K562 (cell line): ENCODE data around the gene HSD11B1. TPM values are rescaled to one million over a fixed set of nuclear protein-coding genes. Genes with fewer than 3 reads are reported as not detected.

Experiments
- ARID1B ChIP-seq: fragments of 450-650 bp; IDR thresholded peaks from 2 replicates; pipeline ENCODE4 v1.6.1; 2016; ENCODE audit warnings: antibody characterized with exemption, mild to moderate bottlenecking, inconsistent platforms
- CHD1 ChIP-seq: fragments of 200-600 bp; sonication (generic); IDR thresholded peaks from one replicate; pipeline ENCODE4 v1.6.1; 2012; ENCODE audit warnings: mild to moderate bottlenecking, moderate library complexity, low read length, inconsistent platforms
- CXXC5 ChIP-seq: fragments of 250-450 bp; sonication (Bioruptor Pico); IDR thresholded peaks from 2 replicates; pipeline ENCODE4 v1.8.0; 2022; ENCODE audit warnings: inconsistent platforms, mild to moderate bottlenecking, moderate library complexity
- DACH1 ChIP-seq: fragments of 450-650 bp; IDR thresholded peaks from 2 replicates; pipeline ENCODE4 v1.6.1; 2018; ENCODE audit not compliant: partially characterized antibody
- DDX20 ChIP-seq: fragments of 450-650 bp; IDR thresholded peaks from 2 replicates; pipeline ENCODE4 v1.6.1; 2016; ENCODE audit warnings: missing genetic modification characterization, low read depth, mild to moderate bottlenecking, missing compliant biosample characterization, moderate library complexity
- ID3 ChIP-seq, 2 experiments: fragments of 250-450 bp in 1 of 2; fragments of 450-650 bp in 1 of 2; sonication (Bioruptor Pico) in 1 of 2; IDR thresholded peaks; 2 replicates each; pipeline versions ENCODE4 v1.6.1 to v1.8.0; 2016 to 2021; ENCODE audit warnings: mild to moderate bottlenecking in 2 of 2, moderate library complexity in 2 of 2, missing compliant biosample characterization in 1 of 2, missing genetic modification characterization in 1 of 2
- NFRKB ChIP-seq: fragments of 450-650 bp; IDR thresholded peaks from 2 replicates; pipeline ENCODE4 v1.6.1; 2016; ENCODE audit warnings: low read depth
- NRF1 ChIP-seq, 2 experiments: fragments of 450-650 bp; IDR thresholded peaks in 1 of 2; conservative IDR thresholded peaks in 1 of 2; 2 replicates each; pipeline ENCODE4 v1.6.1; 2014; ENCODE audit warnings: mild to moderate bottlenecking in 2 of 2
- POLR2B ChIP-seq: fragments of 450-650 bp; IDR thresholded peaks from 2 replicates; pipeline ENCODE4 v1.6.1; 2018; ENCODE audit warnings: low read depth; ENCODE audit not compliant: partially characterized antibody
- SIRT6 ChIP-seq: IDR thresholded peaks from one replicate; pipeline ENCODE4 v1.6.1; 2012; ENCODE audit warnings: low read depth, mild to moderate bottlenecking, control low read depth, inconsistent platforms, low read length, moderate library complexity
- SNIP1 ChIP-seq: fragments of 450-650 bp; IDR thresholded peaks from 2 replicates; pipeline ENCODE4 v1.7.1; 2017; ENCODE audit warnings: low read depth, mild to moderate bottlenecking
- SNRNP70 ChIP-seq: fragments of 200-400 bp; formaldehyde crosslinking; optimal IDR thresholded peaks from 2 replicates; pipeline ENCODE3; 2017; ENCODE audit warnings: low read depth, low read length
- STAT5A ChIP-seq: IDR thresholded peaks from 2 replicates; pipeline ENCODE4 v1.6.1; 2012; ENCODE audit warnings: low read length, inconsistent platforms, borderline replicate concordance
- TCF15 ChIP-seq: fragments of 250-450 bp; sonication (Bioruptor Pico); IDR thresholded peaks from 2 replicates; pipeline ENCODE4 v1.8.0; 2022; ENCODE audit warnings: moderate library complexity, mild to moderate bottlenecking, inconsistent platforms
- TCF7L2 ChIP-seq: fragments of 150-350 bp; IDR thresholded peaks from 2 replicates; pipeline ENCODE4 v1.6.1; 2016; ENCODE audit warnings: low read depth, mild to moderate bottlenecking, low read length, moderate library complexity
- TCFL5 ChIP-seq: fragments of 250-450 bp; sonication (Bioruptor Pico); conservative IDR thresholded peaks from 2 replicates; pipeline ENCODE4 v1.6.1; 2021; ENCODE audit warnings: mild to moderate bottlenecking, moderate library complexity, matching md5 sums
- TFAP4 ChIP-seq: sonication (generic); formaldehyde crosslinking; IDR thresholded peaks from 2 replicates; pipeline ENCODE4 v1.8.0; 2022; ENCODE audit warnings: missing genetic modification reagents, mild to moderate bottlenecking, moderate library complexity, borderline replicate concordance
- TOE1 ChIP-seq, 2 experiments: fragments of 450-650 bp in 1 of 2; sonication (generic) in 1 of 2; formaldehyde crosslinking in 1 of 2; IDR thresholded peaks; 2 replicates each; pipeline versions ENCODE4 v1.7.1 to v1.8.0; 2016 to 2022; ENCODE audit warnings: borderline replicate concordance in 2 of 2, mild to moderate bottlenecking in 2 of 2, antibody characterized with exemption in 1 of 2, inconsistent platforms in 1 of 2, low read depth in 1 of 2, missing genetic modification reagents in 1 of 2, moderate library complexity in 1 of 2
- ZFP91 ChIP-seq: sonication (generic); formaldehyde crosslinking; IDR thresholded peaks from 2 replicates; pipeline ENCODE4 v1.8.0; 2022; ENCODE audit warnings: mild to moderate bottlenecking, missing genetic modification reagents
- ZNF143 ChIP-seq: sonication (generic); formaldehyde crosslinking; IDR thresholded peaks from 2 replicates; pipeline ENCODE4 v1.9.0; 2022; ENCODE audit warnings: mild to moderate bottlenecking, missing genetic modification reagents
- ZNF165 ChIP-seq: fragments of 250-450 bp; sonication (Bioruptor Pico); IDR thresholded peaks from 2 replicates; pipeline ENCODE4 v1.4.0; 2020; ENCODE audit warnings: borderline replicate concordance
- ZNF253 ChIP-seq: fragments of 250-450 bp; sonication (Bioruptor Pico); conservative IDR thresholded peaks from 2 replicates; pipeline ENCODE4 v1.6.1; 2021; ENCODE audit warnings: mild to moderate bottlenecking
- ZNF316 ChIP-seq: fragments of 450-650 bp; IDR thresholded peaks from 2 replicates; pipeline ENCODE4 v1.6.1; 2016
- ZNF551 ChIP-seq: fragments of 250-450 bp; sonication (Bioruptor Pico); IDR thresholded peaks from 2 replicates; pipeline ENCODE4 v1.5.0; 2021; ENCODE audit warnings: mild to moderate bottlenecking, moderate library complexity
- ZNF561 ChIP-seq: fragments of 450-650 bp; formaldehyde crosslinking; conservative IDR thresholded peaks from 2 replicates; pipeline ENCODE4 v1.4.0; 2020; ENCODE audit warnings: mild to moderate bottlenecking, moderate library complexity
- ZNF707 ChIP-seq: fragments of 250-450 bp; sonication (Bioruptor Pico); conservative IDR thresholded peaks from 2 replicates; pipeline ENCODE4 v1.8.0; 2022; ENCODE audit warnings: inconsistent platforms, mild to moderate bottlenecking, moderate library complexity
- polyA plus RNA-seq, 8 experiments: library from polyadenylated mRNA; depleted of rRNA in 4 of 8; stranded (reverse) in 5 of 8; unstranded in 3 of 8; fragments of >200 nt; fragmentation: Nextera tagmentation in 2 of 8; fragmentation: Illumina TruSeq in 1 of 8; extraction: Ambion mirVana in 2 of 8; extraction: Trizol in 1 of 8; gene quantifications; 2 replicates each; pipeline versions ENCODE4 v1.2.1 to v1.2.3, GENCODE V29; 2011 to 2014; ENCODE audit warnings: inconsistent platforms in 1 of 8, missing spikeins in 1 of 8
- total RNA-seq, 7 experiments: library from RNA; depleted of rRNA in 6 of 7; stranded (reverse); fragments of >200 nt in 6 of 7; fragmentation: Illumina TruSeq in 2 of 7; extraction: Trizol in 2 of 7; gene quantifications; 2 replicates each; pipeline versions ENCODE4 v1.2.1 to v1.2.3, GENCODE V29; 2011 to 2021; ENCODE audit warnings: low replicate concordance in 1 of 7

The HSD11B1 gene
- total and polyA plus RNA-seq, 9 of the 15 experiments (the other 6 are each of a cell fraction or from before 2014, with no cell fraction given): 0.04 to 0.16 TPM; not detected in 7

- TF ChIP-seq TCF7L2 (no peak), ZNF253 (CRISPR knock-in tag) (no peak), STAT5A (peak; percentile 39; the same call in 1 of the 2 replicates), TCFL5 (no peak), DDX20 (no peak), CXXC5 (peak; percentile 93), TCF15 (CRISPR knock-in tag) (no peak), ZFP91 (CRISPR knock-in tag) (0 out of 2 replicates have a peak, but pooled peaks have one; percentile 43), SIRT6 (no peak), ARID1B (peak; percentile 77), ZNF707 (CRISPR knock-in tag) (no peak), POLR2B (no peak), ZNF316 (no peak), ZNF143 (CRISPR knock-in tag) (no peak), TFAP4 (CRISPR knock-in tag) (peak; percentile 93), ZNF561 (CRISPR knock-in tag) (no peak), CHD1 (no peak), TOE1 (IDR thresholded peaks at IDR 0.05; ENCODE audit: borderline replicate concordance) (no peak), TOE1 (CRISPR knock-in tag; IDR thresholded peaks at IDR 0.05; ENCODE audit: borderline replicate concordance, low read depth) (peak; percentile 64; the same call in 1 of the 2 replicates), ZNF165 (CRISPR knock-in tag) (no peak), NRF1 (conservative IDR thresholded peaks at IDR 0.05 in 1 of 2, IDR thresholded peaks at IDR 0.05 in 1 of 2) (peak; percentile 59 to 71), SNRNP70 (no peak), ID3 (CRISPR knock-in tag; IDR thresholded peaks at IDR 0.05) (no peak), ID3 (tag; IDR thresholded peaks at IDR 0.05) (peak; percentile 62; the same call in 1 of the 2 replicates), ZNF551 (CRISPR knock-in tag) (no peak), SNIP1 (no peak), DACH1 (no peak), NFRKB (no peak)
These were observed 43.1 kb downstream of the HSD11B1 start (continued) for GRCh38 chr1:209747580-209748262.
